ENCODE results near the gene NDUFB5.

NDUFB5 gene

GRCh38 chr3:179591313-179591712 is 13.3 kb upstream of the NDUFB5 start:
- DNase-seq (ENCODE audit: insufficient read length, low spot score) (no peak), FAIRE-seq (no peak)
- no peak for TF ChIP-seq PAX5 (IDR thresholded peaks at IDR 0.05; ENCODE audit: insufficient read depth, low read length, severe bottlenecking)
- TF ChIP-seq TAF1 (IDR thresholded peaks at IDR 0.05; ENCODE audit: low read depth, low read length) = no peak
- TF ChIP-seq POLR2AphosphoS5 (IDR thresholded peaks at IDR 0.05; ENCODE audit: low read depth, low read length) = no peak

DNA sequence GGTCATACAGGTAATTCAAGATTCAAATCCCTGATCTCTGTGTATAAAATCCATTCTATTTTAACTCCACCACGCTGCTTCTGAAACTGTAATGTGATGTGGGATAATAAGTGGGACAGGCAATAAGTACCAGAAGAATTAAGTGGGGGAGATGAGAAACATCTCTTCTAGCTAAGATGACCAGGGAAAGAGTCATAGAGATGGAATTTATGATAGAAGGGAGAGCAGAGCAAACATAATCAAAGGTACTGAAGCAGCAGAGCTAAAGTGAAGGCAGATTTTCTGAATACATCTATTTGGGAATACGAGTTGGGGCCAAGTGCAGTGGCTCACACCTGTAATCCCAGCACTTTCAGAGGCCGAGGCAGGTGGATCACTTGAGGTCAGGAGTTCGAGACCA is 5.1 kb upstream of the NDUFB5 start:
- no peak for FAIRE-seq

DNA sequence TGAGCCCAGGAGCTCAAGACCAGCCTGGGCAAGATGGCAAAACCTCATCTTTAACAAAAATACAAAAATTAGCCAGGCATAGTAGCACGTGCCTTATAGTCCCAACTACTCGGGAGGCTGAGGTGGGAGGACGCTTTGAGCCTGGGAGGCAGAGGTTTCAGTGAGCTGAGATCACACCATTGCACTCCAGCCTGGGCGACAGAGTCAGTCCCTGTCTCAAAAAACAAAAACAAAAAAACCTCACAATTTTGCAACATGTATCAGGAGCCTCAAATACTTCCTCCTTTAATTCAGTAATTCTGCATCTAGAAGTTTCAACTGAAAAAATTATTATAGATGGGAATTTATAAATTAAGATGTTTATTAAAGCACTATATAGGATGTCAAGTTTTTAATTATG is 1.3 kb upstream of the NDUFB5 start:
- DNase-seq (ENCODE audit: insufficient read length, low spot score) (no peak), FAIRE-seq (no peak)
- TF ChIP-seq POU2F2 (IDR thresholded peaks at IDR 0.05; ENCODE audit: low read depth, low read length) (no peak), SPI1 (IDR thresholded peaks at IDR 0.05; ENCODE audit: low read depth, low read length) (no peak), PAX5 (IDR thresholded peaks at IDR 0.05; ENCODE audit: insufficient read depth, low read length, severe bottlenecking) (no peak), TAF1 (IDR thresholded peaks at IDR 0.05; ENCODE audit: low read depth, low read length) (no peak), POLR2A (IDR thresholded peaks at IDR 0.05; ENCODE audit: low read depth, low read length) (no peak), POLR2AphosphoS5 (IDR thresholded peaks at IDR 0.05; ENCODE audit: low read depth, low read length) (no peak)

More for the DNA sequence above, 5.1 kb upstream of the NDUFB5 start:
- TF ChIP-seq POU2F2 (IDR thresholded peaks at IDR 0.05; ENCODE audit: low read depth, low read length) (no peak), POLR2A (IDR thresholded peaks at IDR 0.05; ENCODE audit: low read depth, low read length) (no peak), SPI1 (IDR thresholded peaks at IDR 0.05; ENCODE audit: low read depth, low read length) (no peak), TAF1 (IDR thresholded peaks at IDR 0.05; ENCODE audit: low read depth, low read length) (no peak), POLR2AphosphoS5 (IDR thresholded peaks at IDR 0.05; ENCODE audit: low read depth, low read length) (no peak), PAX5 (IDR thresholded peaks at IDR 0.05; ENCODE audit: insufficient read depth, low read length, severe bottlenecking) (no peak)
- no peak for DNase-seq (ENCODE audit: insufficient read length, low spot score)

DNA sequence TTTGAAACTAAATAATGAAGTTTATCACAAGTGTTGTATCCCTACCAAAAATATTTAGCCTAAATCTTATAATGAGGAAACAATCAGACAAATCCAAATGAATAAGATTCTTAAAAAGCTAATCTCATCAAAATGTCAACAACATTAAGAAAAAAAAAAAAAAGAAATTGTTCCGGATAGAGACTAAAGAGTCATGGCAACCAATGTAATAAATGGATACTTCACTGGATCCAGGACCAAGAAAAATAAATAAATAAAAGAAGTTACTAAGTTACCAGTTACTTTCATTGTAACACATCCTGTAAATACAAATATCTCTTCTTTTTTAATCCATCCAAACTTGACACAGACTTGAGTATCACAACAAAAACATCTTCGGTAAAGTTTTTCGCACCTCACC is 763 bp upstream of the NDUFB5 start:
- TF ChIP-seq SPI1 (IDR thresholded peaks at IDR 0.05; ENCODE audit: low read depth, low read length) (no peak), TAF1 (IDR thresholded peaks at IDR 0.05; ENCODE audit: low read depth, low read length) (no peak), POLR2A (IDR thresholded peaks at IDR 0.05; ENCODE audit: low read depth, low read length) (no peak), PAX5 (IDR thresholded peaks at IDR 0.05; ENCODE audit: insufficient read depth, low read length, severe bottlenecking) (no peak), POU2F2 (IDR thresholded peaks at IDR 0.05; ENCODE audit: low read depth, low read length) (no peak), POLR2AphosphoS5 (IDR thresholded peaks at IDR 0.05; ENCODE audit: low read depth, low read length) (no peak)
- FAIRE-seq = no peak
- DNase-seq (ENCODE audit: insufficient read length, low spot score) = no peak

DNA sequence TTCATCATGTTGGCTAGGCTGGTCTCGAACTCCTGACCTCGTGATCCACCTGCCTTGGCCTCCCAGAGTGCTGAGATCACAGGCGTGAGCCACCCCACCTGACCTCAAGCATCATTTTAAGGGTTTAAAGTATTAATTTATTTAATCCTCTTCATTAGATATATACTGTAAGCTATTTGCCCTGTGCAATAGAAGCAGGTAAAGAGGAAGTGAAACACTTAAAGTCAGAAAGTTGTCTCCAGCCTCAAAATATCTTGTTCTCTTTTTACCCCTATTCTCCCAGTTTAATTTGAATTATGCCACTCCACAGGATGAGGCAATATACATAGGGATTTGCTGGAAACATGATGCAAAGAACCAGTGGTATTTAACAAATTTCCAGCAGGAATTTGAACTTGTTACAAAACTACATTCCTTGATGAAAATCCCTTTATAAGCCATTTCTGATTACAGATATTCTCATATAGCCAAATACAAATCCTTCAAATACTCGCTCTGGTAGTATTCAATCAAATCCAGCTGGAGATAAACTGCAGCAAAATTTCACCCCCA is 2.0 kb downstream of the NDUFB5 start:
- peak; percentile 97 for TF ChIP-seq SPI1 (IDR thresholded peaks at IDR 0.05; ENCODE audit: low read depth, low read length)
- no peak for TF ChIP-seq PAX5 (IDR thresholded peaks at IDR 0.05; ENCODE audit: insufficient read depth, low read length, severe bottlenecking)
- no peak for FAIRE-seq
- DNase-seq (ENCODE audit: insufficient read length, low spot score) = no peak

DNA sequence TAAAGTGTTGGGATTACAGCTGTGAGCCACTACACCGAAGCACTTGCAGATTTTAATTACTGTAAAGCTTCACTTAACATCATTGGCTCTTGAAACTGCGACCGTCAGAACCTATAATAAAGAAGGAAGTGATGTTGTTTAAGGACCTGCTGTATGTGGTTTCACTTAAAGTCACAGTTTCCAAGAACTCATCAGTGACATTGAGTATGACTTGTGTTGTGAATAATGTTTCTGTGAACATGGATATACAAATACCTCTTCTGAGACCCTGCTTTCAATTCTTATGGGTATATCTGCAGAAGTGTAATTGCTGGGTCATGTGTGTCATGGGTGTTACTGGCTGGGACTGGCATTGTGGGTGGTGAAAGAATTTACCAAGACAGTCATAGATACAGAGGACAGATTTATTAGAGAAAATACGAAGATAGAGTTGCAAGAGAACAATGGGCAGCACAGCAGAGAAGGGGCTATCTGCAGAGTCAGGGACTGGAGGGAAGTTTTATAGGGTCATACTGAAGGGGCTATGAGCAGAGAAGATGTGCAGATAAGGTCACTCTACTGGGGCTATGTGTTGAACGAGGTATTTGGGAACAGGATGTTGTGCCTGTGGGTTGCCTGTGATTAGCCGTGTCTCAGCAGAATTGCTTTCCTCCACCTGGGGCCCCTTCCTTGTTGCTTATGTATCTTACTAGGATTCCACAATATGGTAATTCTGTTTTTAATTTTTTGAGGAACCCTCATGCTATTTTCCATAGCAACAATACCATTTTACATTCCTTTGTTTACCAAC is 4.5 kb downstream of the NDUFB5 start:
- DNase-seq (ENCODE audit: insufficient read length, low spot score) = no peak
- FAIRE-seq = peak; percentile 81
- TF ChIP-seq SPI1 (IDR thresholded peaks at IDR 0.05; ENCODE audit: low read depth, low read length) = peak; percentile 85
- TF ChIP-seq POLR2AphosphoS5 (IDR thresholded peaks at IDR 0.05; ENCODE audit: low read depth, low read length) = no peak
- TF ChIP-seq POLR2A (IDR thresholded peaks at IDR 0.05; ENCODE audit: low read depth, low read length) = no peak

DNA sequence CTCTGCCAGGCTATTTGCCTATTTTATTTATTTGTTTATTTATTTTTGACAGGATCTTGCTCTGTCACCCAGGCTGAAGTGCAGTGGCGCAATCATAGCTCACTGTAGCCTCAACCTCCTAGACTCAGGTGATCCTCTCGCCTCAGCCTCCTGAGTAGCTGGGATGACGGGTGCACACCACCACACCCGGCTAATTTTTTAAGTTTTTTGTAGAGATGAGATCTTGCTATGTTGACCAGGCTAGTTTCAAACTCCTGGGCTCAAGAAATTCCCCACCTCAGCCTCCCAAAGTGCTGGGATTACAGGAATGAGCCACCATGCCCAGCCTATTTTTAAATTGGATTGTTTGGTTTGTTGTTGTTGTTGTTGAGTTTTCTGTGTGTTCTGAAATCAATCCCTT is 5.5 kb downstream of the NDUFB5 start:
- TF ChIP-seq PAX5 (IDR thresholded peaks at IDR 0.05; ENCODE audit: insufficient read depth, low read length, severe bottlenecking) = no peak
- TF ChIP-seq POU2F2 (IDR thresholded peaks at IDR 0.05; ENCODE audit: low read depth, low read length) = no peak
- no peak for TF ChIP-seq POLR2AphosphoS5 (IDR thresholded peaks at IDR 0.05; ENCODE audit: low read depth, low read length)
- TF ChIP-seq TAF1 (IDR thresholded peaks at IDR 0.05; ENCODE audit: low read depth, low read length) = no peak
- no peak for TF ChIP-seq POLR2A (IDR thresholded peaks at IDR 0.05; ENCODE audit: low read depth, low read length)
- no peak for TF ChIP-seq SPI1 (IDR thresholded peaks at IDR 0.05; ENCODE audit: low read depth, low read length)

DNA sequence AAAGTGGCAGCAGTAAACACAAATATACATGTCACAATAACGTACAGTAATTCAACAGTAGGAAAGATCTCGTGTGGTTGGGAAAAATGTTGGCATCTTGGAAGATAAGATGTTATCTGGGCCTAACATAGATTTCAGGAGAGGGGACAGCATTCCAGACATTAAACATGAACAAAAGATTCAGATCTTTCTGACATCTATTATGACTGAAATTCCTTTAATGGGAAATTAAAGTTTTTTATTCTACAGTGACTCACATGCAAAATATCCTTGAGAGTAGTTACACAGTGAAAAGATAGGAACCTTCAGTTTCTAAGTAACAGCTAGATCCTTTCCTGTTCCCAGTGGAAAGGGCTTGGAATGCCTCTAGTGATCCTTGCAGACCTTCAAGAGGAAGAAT is 9.2 kb downstream of the NDUFB5 start:
- FAIRE-seq (no peak), DNase-seq (ENCODE audit: insufficient read length, low spot score) (no peak)
- TF ChIP-seq POLR2AphosphoS5 (IDR thresholded peaks at IDR 0.05; ENCODE audit: low read depth, low read length) = no peak
- no peak for TF ChIP-seq TAF1 (IDR thresholded peaks at IDR 0.05; ENCODE audit: low read depth, low read length)
- no peak for TF ChIP-seq SPI1 (IDR thresholded peaks at IDR 0.05; ENCODE audit: low read depth, low read length)
- TF ChIP-seq PAX5 (IDR thresholded peaks at IDR 0.05; ENCODE audit: insufficient read depth, low read length, severe bottlenecking) = no peak
- no peak for TF ChIP-seq POLR2A (IDR thresholded peaks at IDR 0.05; ENCODE audit: low read depth, low read length)
- TF ChIP-seq POU2F2 (IDR thresholded peaks at IDR 0.05; ENCODE audit: low read depth, low read length) = no peak

More for the DNA sequence above, 5.5 kb downstream of the NDUFB5 start:
- no peak for FAIRE-seq
- no peak for DNase-seq (ENCODE audit: insufficient read length, low spot score)

GRCh38 chr3:179615458-179616173 is 11.0 kb downstream of the NDUFB5 start:
- TF ChIP-seq POLR2AphosphoS5 (IDR thresholded peaks at IDR 0.05; ENCODE audit: low read depth, low read length) (no peak), SPI1 (IDR thresholded peaks at IDR 0.05; ENCODE audit: low read depth, low read length) (no peak), PAX5 (IDR thresholded peaks at IDR 0.05; ENCODE audit: insufficient read depth, low read length, severe bottlenecking) (no peak), TAF1 (IDR thresholded peaks at IDR 0.05; ENCODE audit: low read depth, low read length) (no peak), POU2F2 (IDR thresholded peaks at IDR 0.05; ENCODE audit: low read depth, low read length) (no peak), POLR2A (IDR thresholded peaks at IDR 0.05; ENCODE audit: low read depth, low read length) (no peak)
- FAIRE-seq (peak; percentile 33), DNase-seq (ENCODE audit: insufficient read length, low spot score) (no peak)
